GM21619 (cell line): Measurements from ENCODE around the gene CILP2.

Experiments
- ATAC-seq: cut with Tn5 transposase; IDR thresholded peaks from one replicate; pipeline ENCODE4 v1.9.1; 2021; ENCODE audit not compliant: unreplicated experiment

Gene CILP2

GRCh38 chr19:19544257-19544953 is 6.3 kb downstream of the CILP2 start:
- ATAC-seq = no peak

GRCh38 chr19:19544954-19545591 is 7.0 kb downstream of the CILP2 start:
- ATAC-seq = no peak

GRCh38 chr19:19545707-19546106 is 7.6 kb downstream of the CILP2 start:
- no peak for ATAC-seq

GRCh38 chr19:19546751-19547162 is 8.7 kb downstream of the CILP2 start:
- no peak for ATAC-seq

- ATAC-seq = no peak
Measured at GRCh38 chr19:19547674-19548336, 9.7 kb downstream of the CILP2 start.

GRCh38 chr19:19548915-19549759 is 11.1 kb downstream of the CILP2 start:
- no peak for ATAC-seq

GRCh38 chr19:19549804-19550464 is 11.9 kb downstream of the CILP2 start:
- ATAC-seq = no peak

- no peak for ATAC-seq
Measured at GRCh38 chr19:19550485-19550929, 12.4 kb downstream of the CILP2 start.

- no peak for ATAC-seq
Measured at GRCh38 chr19:19550972-19551852, 13.1 kb downstream of the CILP2 start.

GRCh38 chr19:19551853-19552192 is 13.8 kb downstream of the CILP2 start:
- no peak for ATAC-seq

- no peak for ATAC-seq
Measured at GRCh38 chr19:19552798-19553197, 14.7 kb downstream of the CILP2 start.

- ATAC-seq = no peak
Measured at GRCh38 chr19:19553670-19554069, 15.6 kb downstream of the CILP2 start.

GRCh38 chr19:19554074-19555023 is 16.3 kb downstream of the CILP2 start:
- no peak for ATAC-seq

GRCh38 chr19:19558055-19558454 is 20.0 kb downstream of the CILP2 start:
- no peak for ATAC-seq

- no peak for ATAC-seq
Measured at GRCh38 chr19:19558636-19559035, 20.6 kb downstream of the CILP2 start.

GRCh38 chr19:19559931-19560330 is 21.9 kb downstream of the CILP2 start:
- no peak for ATAC-seq

GRCh38 chr19:19561946-19562664 is 24.0 kb downstream of the CILP2 start:
- ATAC-seq = no peak
